NB4 (cell line): ENCODE measurements around the gene SPRY2.

Experiments
- POLR2A ChIP-seq: IDR thresholded peaks from 2 replicates; pipeline ENCODE4 v1.6.1; 2011; ENCODE audit warnings: mild to moderate bottlenecking; ENCODE audit not compliant: insufficient read length; ENCODE audit errors: extremely low read depth
- TF ChIP-seq, protein P1 (sequence below): IDR thresholded peaks from 2 replicates; pipeline ENCODE4 v1.6.1; 2011; ENCODE audit warnings: low read depth, low read length
- TF ChIP-seq, protein P2 (sequence below): IDR thresholded peaks from one replicate; pipeline ENCODE4 v1.5.1; 2012; ENCODE audit warnings: low read depth, low read length

DNA sequence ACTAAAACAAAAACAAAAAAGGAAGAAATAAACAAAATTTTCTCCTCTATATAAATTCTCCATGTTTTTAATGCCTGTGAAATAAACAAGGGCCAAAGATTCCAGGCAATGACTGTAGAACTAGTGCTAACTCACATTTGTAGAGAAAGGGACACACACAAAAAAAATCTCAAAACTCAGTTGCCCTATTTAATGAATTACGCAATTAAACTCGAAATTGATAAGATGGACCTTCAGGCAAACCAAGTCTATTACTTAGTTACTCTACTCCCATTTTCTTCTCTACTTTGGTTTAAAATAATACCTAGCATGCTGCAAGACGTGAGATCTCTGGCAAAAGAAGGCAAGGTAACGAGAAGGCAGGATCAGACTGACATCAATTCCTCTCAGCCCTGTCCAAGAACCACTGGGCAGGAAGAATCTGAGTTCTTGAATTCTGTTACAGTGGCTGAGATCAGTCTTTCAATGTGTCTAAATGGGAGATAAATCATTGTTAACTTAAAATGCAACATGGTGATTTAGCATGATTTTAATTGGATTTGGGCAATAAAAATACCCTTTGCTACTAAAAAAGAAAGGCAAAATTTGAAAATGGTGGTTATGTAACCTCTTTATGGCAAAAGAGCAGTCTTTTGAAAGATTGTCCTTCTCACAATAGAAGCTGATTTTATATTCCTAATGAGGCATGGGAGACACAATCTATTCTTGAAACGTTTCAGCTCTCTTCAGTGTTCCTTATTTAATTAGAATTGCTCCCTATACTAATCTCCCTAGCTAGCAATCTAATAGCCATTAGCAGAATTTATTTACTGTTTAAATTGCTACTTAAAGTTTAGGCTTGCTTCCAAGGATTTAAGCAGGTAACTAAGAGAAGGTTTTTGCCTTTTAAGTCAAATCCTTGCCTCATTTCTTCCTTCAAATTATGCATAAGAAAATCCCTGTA lies 25.9 kb downstream of the SPRY2 start:
- no peak for TF ChIP-seq POLR2A
- TF ChIP-seq, protein P1, sequence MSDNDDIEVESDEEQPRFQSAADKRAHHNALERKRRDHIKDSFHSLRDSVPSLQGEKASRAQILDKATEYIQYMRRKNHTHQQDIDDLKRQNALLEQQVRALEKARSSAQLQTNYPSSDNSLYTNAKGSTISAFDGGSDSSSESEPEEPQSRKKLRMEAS = no peak
- TF ChIP-seq, protein P2, sequence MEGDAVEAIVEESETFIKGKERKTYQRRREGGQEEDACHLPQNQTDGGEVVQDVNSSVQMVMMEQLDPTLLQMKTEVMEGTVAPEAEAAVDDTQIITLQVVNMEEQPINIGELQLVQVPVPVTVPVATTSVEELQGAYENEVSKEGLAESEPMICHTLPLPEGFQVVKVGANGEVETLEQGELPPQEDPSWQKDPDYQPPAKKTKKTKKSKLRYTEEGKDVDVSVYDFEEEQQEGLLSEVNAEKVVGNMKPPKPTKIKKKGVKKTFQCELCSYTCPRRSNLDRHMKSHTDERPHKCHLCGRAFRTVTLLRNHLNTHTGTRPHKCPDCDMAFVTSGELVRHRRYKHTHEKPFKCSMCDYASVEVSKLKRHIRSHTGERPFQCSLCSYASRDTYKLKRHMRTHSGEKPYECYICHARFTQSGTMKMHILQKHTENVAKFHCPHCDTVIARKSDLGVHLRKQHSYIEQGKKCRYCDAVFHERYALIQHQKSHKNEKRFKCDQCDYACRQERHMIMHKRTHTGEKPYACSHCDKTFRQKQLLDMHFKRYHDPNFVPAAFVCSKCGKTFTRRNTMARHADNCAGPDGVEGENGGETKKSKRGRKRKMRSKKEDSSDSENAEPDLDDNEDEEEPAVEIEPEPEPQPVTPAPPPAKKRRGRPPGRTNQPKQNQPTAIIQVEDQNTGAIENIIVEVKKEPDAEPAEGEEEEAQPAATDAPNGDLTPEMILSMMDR = no peak
